ENCODE results near the gene CSNK2B.

DNA sequence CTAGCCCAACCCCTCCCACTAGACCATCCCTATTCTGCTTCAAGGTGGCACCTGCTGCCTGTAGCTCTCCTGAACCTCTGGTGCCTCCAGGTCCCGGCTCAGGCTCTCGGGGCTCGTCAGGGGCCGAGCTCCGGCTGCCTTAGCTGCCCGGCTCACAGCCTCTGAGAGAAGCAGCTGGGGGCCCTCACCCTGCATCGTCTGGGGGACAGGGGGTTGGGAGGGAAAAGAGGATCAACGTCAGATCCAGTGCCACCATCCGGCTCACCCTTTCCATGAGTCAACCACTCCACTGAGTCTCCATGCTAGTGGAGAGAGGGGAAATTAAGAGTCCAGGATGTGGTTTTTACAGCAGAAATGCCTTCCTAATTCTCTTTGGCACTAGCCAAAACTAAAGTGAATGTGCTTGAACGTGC is 26.4 kb upstream of the CSNK2B start:
- TF ChIP-seq, protein P1, sequence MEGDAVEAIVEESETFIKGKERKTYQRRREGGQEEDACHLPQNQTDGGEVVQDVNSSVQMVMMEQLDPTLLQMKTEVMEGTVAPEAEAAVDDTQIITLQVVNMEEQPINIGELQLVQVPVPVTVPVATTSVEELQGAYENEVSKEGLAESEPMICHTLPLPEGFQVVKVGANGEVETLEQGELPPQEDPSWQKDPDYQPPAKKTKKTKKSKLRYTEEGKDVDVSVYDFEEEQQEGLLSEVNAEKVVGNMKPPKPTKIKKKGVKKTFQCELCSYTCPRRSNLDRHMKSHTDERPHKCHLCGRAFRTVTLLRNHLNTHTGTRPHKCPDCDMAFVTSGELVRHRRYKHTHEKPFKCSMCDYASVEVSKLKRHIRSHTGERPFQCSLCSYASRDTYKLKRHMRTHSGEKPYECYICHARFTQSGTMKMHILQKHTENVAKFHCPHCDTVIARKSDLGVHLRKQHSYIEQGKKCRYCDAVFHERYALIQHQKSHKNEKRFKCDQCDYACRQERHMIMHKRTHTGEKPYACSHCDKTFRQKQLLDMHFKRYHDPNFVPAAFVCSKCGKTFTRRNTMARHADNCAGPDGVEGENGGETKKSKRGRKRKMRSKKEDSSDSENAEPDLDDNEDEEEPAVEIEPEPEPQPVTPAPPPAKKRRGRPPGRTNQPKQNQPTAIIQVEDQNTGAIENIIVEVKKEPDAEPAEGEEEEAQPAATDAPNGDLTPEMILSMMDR (IDR thresholded peaks at IDR 0.05; ENCODE audit: low read length): no peak
- no peak for TF ChIP-seq EZH2 (IDR thresholded peaks at IDR 0.05; ENCODE audit: borderline replicate concordance, low read length)
